GM23338 (cell line): ENCODE data around the gene NGLY1. TPM values are rescaled to one million over a fixed set of nuclear protein-coding genes. Genes with fewer than 3 reads are reported as not detected.

Source experiments
- ATAC-seq: fragments of 200-7000 bp; cut with Tn5 transposase; 3 replicates; pipeline ENCODE4 v1.9.1; 2020
- DNase-seq: peaks from one replicate; pipeline ENCODE4 v3.0.0-alpha.2; 2015; ENCODE audit warnings: low spot score
- H2AFZ ChIP-seq: fragments of 200-600 bp; sonication (generic); 2 replicates; pipeline ENCODE4 v1.8.0; 2016; ENCODE audit warnings: antibody characterized with exemption, mild to moderate bottlenecking, moderate library complexity
- H3F3A ChIP-seq: fragments of 200-600 bp; sonication (generic); replicated peaks from 2 replicates; pipeline ENCODE4 v1.8.0; 2017; ENCODE audit warnings: antibody characterized with exemption, mixed run types, low read depth
- H3K27ac ChIP-seq: fragments of 200-600 bp; sonication (generic); 2 replicates; pipeline ENCODE4 v1.6.1; 2016; ENCODE audit warnings: low read depth
- H3K27me3 ChIP-seq: fragments of 200-600 bp; sonication (generic); 2 replicates; pipeline ENCODE4 v1.8.0; 2016; ENCODE audit warnings: mild to moderate bottlenecking, mixed run types, moderate library complexity; ENCODE audit not compliant: insufficient read depth
- H3K36me3 ChIP-seq: fragments of 200-600 bp; sonication (generic); 2 replicates; pipeline ENCODE4 v1.8.0; 2016; ENCODE audit warnings: mild to moderate bottlenecking; ENCODE audit not compliant: insufficient read depth
- H3K4me1 ChIP-seq: fragments of 200-600 bp; sonication (generic); 2 replicates; pipeline ENCODE4 v1.8.0; 2016; ENCODE audit warnings: mild to moderate bottlenecking, moderate library complexity; ENCODE audit not compliant: insufficient read depth
- H3K4me2 ChIP-seq: fragments of 200-600 bp; sonication (generic); 2 replicates; pipeline ENCODE4 v1.7.1; 2017; ENCODE audit warnings: mixed run types
- H3K4me3 ChIP-seq: fragments of 200-600 bp; sonication (generic); 2 replicates; pipeline ENCODE4 v1.6.1; 2016; ENCODE audit warnings: mixed run types
- H3K79me2 ChIP-seq: fragments of 200-600 bp; sonication (generic); replicated peaks from 2 replicates; pipeline ENCODE4 v1.8.0; 2017; ENCODE audit warnings: mild to moderate bottlenecking; ENCODE audit not compliant: insufficient read depth
- H3K9me2 ChIP-seq: fragments of 200-600 bp; sonication (generic); 2 replicates; pipeline ENCODE4 v1.8.0; 2017; ENCODE audit not compliant: insufficient read depth
- H4K20me1 ChIP-seq: fragments of 200-600 bp; sonication (generic); replicated peaks from 2 replicates; pipeline ENCODE4 v1.8.0; 2017; ENCODE audit warnings: mild to moderate bottlenecking; ENCODE audit not compliant: insufficient read depth
- H3K27ac Mint-ChIP-seq: 2 replicates; pipeline ENCODE4 v1.8.0; 2020; ENCODE audit warnings: inconsistent platforms, mild to moderate bottlenecking, moderate library complexity, mixed read lengths
- H3K27me3 Mint-ChIP-seq: 3 replicates; pipeline ENCODE4 v1.8.0; 2022; ENCODE audit warnings: low read depth, mild to moderate bottlenecking, moderate library complexity, mixed read lengths, inconsistent platforms; ENCODE audit not compliant: insufficient read depth, poor library complexity
- H3K36me3 Mint-ChIP-seq: 3 replicates; pipeline ENCODE4 v1.8.0; 2021; ENCODE audit warnings: low read depth, mild to moderate bottlenecking, inconsistent platforms, moderate library complexity, mixed read lengths
- H3K4me1 Mint-ChIP-seq: 3 replicates; pipeline ENCODE4 v1.8.0; 2020; ENCODE audit warnings: mild to moderate bottlenecking, inconsistent platforms, mixed read lengths
- H3K4me3 Mint-ChIP-seq: 3 replicates; pipeline ENCODE4 v1.8.0; 2021; ENCODE audit warnings: moderate library complexity, mild to moderate bottlenecking, inconsistent platforms, mixed read lengths
- H3K9me3 Mint-ChIP-seq: 3 replicates; pipeline ENCODE4 v1.8.0; 2020; ENCODE audit warnings: moderate library complexity, mild to moderate bottlenecking, inconsistent platforms, mixed read lengths
- CREB1 ChIP-seq: fragments of 250-450 bp; sonication (Bioruptor Pico); IDR thresholded peaks from 2 replicates; pipeline ENCODE4 v1.5.0; 2020; ENCODE audit warnings: low read depth, mild to moderate bottlenecking, moderate library complexity
- EZH2 ChIP-seq: fragments of 200-600 bp; sonication (generic); IDR thresholded peaks from one replicate; pipeline ENCODE4 v1.8.0; 2017; ENCODE audit warnings: antibody characterized with exemption, mild to moderate bottlenecking, low read depth; ENCODE audit not compliant: unreplicated experiment
- EZH2phosphoT487 ChIP-seq: fragments of 200-600 bp; sonication (generic); IDR thresholded peaks from one replicate; pipeline ENCODE4 v1.8.1; 2018; ENCODE audit warnings: antibody characterized with exemption; ENCODE audit not compliant: unreplicated experiment
- JUNB ChIP-seq: IDR thresholded peaks from one replicate; pipeline ENCODE4 v1.6.1; 2016; ENCODE audit warnings: antibody characterized with exemption; ENCODE audit not compliant: unreplicated experiment
- NANOG ChIP-seq: IDR thresholded peaks from 2 replicates; pipeline ENCODE4 v1.6.1; 2016; ENCODE audit warnings: antibody characterized with exemption, borderline replicate concordance
- POLR2AphosphoS5 ChIP-seq: IDR thresholded peaks from 2 replicates; pipeline ENCODE4 v1.6.1; 2016; ENCODE audit warnings: antibody characterized with exemption, low read depth
- STAT1 ChIP-seq: IDR thresholded peaks from one replicate; pipeline ENCODE4 v1.6.1; 2016; ENCODE audit warnings: antibody characterized with exemption; ENCODE audit not compliant: unreplicated experiment
- ZNF114 ChIP-seq: fragments of 250-450 bp; sonication (Bioruptor Pico); IDR thresholded peaks from 2 replicates; pipeline ENCODE4 v1.5.0; 2020; ENCODE audit warnings: mild to moderate bottlenecking, moderate library complexity
- ZNF331 ChIP-seq: fragments of 250-450 bp; sonication (Bioruptor Pico); IDR thresholded peaks from 2 replicates; pipeline ENCODE4 v1.5.0; 2020; ENCODE audit warnings: low read depth, mild to moderate bottlenecking, moderate library complexity
- polyA plus RNA-seq: library from polyadenylated mRNA; unstranded; fragments of >200 nt; fragmentation: Nextera tagmentation; extraction: Ambion mirVana; gene quantifications from 2 replicates; pipeline ENCODE4 v1.2.1, GENCODE V29; 2016
- total RNA-seq: library from RNA; depleted of rRNA; stranded (reverse); fragments of >200 nt; shearing (Covaris generic); gene quantifications from 2 replicates; pipeline ENCODE4 v1.2.3, GENCODE V29; 2014
- TF ChIP-seq, protein P1 (sequence below), 2 experiments: fragments of 200-600 bp in 1 of 2; sonication (generic) in 1 of 2; conservative IDR thresholded peaks; 2 replicates each; pipeline versions ENCODE4 v1.5.1 to v1.6.1; 2016 to 2017; ENCODE audit warnings: antibody characterized with exemption in 2 of 2, low read depth in 2 of 2, mild to moderate bottlenecking in 2 of 2, moderate library complexity in 1 of 2
- TF ChIP-seq, protein P2 (sequence below): fragments of 250-450 bp; sonication (Bioruptor Pico); IDR thresholded peaks from 2 replicates; pipeline ENCODE4 v1.5.0; 2020; ENCODE audit warnings: mild to moderate bottlenecking, moderate library complexity

Gene NGLY1
- total and polyA plus RNA-seq, 2 experiments from 2014 or later: 20.4 to 43.5 TPM

DNA sequence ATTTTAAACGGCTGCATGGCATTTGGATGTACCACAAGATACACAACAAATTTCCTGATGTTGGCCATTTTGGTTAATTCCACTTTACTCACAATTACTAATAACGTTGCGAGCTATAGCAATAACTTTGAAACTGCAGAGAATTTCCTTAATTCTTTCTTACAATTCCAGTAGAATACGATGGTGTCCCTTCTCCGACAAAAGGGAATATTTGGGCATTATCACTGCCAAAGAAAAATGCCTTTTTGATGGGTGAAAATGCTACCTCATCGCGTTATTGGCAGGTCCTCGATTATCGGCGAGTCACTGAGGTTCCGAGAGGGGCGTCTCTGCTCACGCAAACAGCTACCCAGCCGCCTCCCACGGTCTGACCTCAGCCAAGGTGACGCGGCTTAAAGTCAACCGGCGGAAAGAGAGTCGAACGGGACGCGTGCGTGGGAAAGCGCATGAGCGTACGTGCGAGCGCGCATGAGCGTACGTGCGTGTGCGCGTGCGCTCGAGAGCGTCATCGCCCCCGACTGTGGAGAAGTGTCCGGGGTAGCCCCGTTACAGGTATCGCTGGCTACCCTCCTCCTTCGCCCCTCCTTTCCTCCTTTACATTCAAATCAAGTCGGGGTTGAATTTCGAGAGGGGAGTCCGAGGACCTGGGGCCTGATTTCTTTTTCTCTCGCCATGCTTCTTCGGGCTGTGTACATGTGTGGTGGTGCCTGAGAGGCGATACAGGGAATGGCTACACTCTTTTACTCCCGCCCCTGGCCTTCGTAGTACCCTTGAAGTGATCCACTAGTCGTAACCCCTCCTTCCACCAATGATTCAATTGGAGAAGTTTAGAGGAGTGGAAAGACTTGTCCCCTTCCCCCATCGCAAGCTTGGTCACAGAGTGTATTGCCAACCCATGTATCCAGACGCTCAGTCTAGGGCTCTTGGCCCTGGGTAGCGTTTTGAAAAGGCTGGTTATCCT is 6.6 kb upstream of the NGLY1 start, which contains the start of gene OXSM:
TSS of gene OXSM (plus strand) at position 495 of the 961 bp plus-strand sequence. CDS start 931 bp downstream, outside the sequence.
- Histone ChIP-seq H3K27ac (peak within 1 kb of the TSS; percentile 70), H3K4me2 (peak within 1 kb of the TSS; percentile 84), H3K4me1 (peaks cover 10% of the 10 kb centered on the region), H2AFZ (peak within 1 kb of the TSS; percentile 75; the same call in 1 of the 2 replicates), H3F3A (no peaks in the 10 kb centered on the region), H3K27me3 (no peaks in the 10 kb centered on the region), H3K36me3 (no peaks in the 10 kb centered on the region), H4K20me1 (no peaks in the 10 kb centered on the region), H3K9me2 (no peaks in the 10 kb centered on the region), H3K79me2 (no peaks in the 10 kb centered on the region), H3K4me3 (peak within 1 kb of the TSS; percentile 66)
- TF ChIP-seq CREB1 (CRISPR knock-in tag) (peak; percentile 86), EZH2 (no peak), ZNF331 (no peak), JUNB (no peak), STAT1 (no peak), POLR2AphosphoS5 (peak; percentile 25; the same call in 1 of the 2 replicates), ZNF114 (CRISPR knock-in tag) (no peak), NANOG (no peak)
- TF ChIP-seq, protein P1, sequence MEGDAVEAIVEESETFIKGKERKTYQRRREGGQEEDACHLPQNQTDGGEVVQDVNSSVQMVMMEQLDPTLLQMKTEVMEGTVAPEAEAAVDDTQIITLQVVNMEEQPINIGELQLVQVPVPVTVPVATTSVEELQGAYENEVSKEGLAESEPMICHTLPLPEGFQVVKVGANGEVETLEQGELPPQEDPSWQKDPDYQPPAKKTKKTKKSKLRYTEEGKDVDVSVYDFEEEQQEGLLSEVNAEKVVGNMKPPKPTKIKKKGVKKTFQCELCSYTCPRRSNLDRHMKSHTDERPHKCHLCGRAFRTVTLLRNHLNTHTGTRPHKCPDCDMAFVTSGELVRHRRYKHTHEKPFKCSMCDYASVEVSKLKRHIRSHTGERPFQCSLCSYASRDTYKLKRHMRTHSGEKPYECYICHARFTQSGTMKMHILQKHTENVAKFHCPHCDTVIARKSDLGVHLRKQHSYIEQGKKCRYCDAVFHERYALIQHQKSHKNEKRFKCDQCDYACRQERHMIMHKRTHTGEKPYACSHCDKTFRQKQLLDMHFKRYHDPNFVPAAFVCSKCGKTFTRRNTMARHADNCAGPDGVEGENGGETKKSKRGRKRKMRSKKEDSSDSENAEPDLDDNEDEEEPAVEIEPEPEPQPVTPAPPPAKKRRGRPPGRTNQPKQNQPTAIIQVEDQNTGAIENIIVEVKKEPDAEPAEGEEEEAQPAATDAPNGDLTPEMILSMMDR (conservative IDR thresholded peaks at IDR 0.05; ENCODE audit: low read depth in 2 of 2): no peak
- Mint-ChIP-seq H3K4me1 (peaks cover 32% of the 10 kb centered on the region), H3K4me3 (peak within 1 kb of the TSS; percentile 81), H3K27ac (peak within 1 kb of the TSS; percentile 98), H3K27me3 (peaks cover 7% of the 10 kb centered on the region), H3K36me3 (no peaks in the 10 kb centered on the region), H3K9me3 (no peaks in the 10 kb centered on the region; the same call in 2 of the 3 replicates)
- ATAC-seq (peak; percentile 92), DNase-seq (peak; percentile 83)

DNA sequence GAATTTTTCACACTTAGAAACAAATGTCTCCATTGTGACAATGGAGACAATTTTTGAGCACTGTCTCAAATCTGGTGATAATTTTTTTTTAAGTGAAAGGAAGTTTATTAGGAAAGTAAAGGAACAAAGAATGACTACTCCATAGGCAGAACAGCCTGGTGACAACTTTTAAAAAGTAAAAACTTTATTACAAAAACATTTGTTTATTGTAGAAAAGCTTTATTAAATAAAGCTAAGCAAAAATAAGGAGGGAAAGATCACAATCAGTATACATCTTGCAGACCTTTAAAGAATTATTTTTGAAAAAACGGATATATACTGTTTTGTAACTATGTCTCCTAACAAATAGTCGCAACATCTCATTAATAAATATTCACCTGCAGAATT is 6.0 kb upstream of the NGLY1 start:
- H3K4me1 Mint-ChIP-seq: peaks cover 36% of the 10 kb centered on the region
- Histone ChIP-seq H3K4me2 (peak overlapping the region; percentile 84), H3K27me3 (peaks cover 6% of the 10 kb centered on the region; the same call in 1 of the 2 replicates), H3K9me2 (no peaks in the 10 kb centered on the region), H3K79me2 (no peaks in the 10 kb centered on the region), H3K36me3 (no peaks in the 10 kb centered on the region), H3K4me3 (peak overlapping the region; percentile 66), H2AFZ (peak overlapping the region; percentile 75; the same call in 1 of the 2 replicates), H3K4me1 (peaks cover 17% of the 10 kb centered on the region), H4K20me1 (no peaks in the 10 kb centered on the region), H3K27ac (peak overlapping the region; percentile 70; the same call in 1 of the 2 replicates), H3F3A (no peaks in the 10 kb centered on the region)
- peaks cover 8% of the 10 kb centered on the region for H3K27me3 Mint-ChIP-seq
- DNase-seq (no peak), ATAC-seq (no peak)
- H3K27ac Mint-ChIP-seq: peak overlapping the region; percentile 98; the same call in 1 of the 2 replicates
- H3K9me3 Mint-ChIP-seq: no peaks in the 10 kb centered on the region; the same call in 2 of the 3 replicates
- peak overlapping the region; percentile 81 for H3K4me3 Mint-ChIP-seq
- no peaks in the 10 kb centered on the region for H3K36me3 Mint-ChIP-seq
- no peak for TF ChIP-seq CREB1 (CRISPR knock-in tag)
- TF ChIP-seq, protein P2, sequence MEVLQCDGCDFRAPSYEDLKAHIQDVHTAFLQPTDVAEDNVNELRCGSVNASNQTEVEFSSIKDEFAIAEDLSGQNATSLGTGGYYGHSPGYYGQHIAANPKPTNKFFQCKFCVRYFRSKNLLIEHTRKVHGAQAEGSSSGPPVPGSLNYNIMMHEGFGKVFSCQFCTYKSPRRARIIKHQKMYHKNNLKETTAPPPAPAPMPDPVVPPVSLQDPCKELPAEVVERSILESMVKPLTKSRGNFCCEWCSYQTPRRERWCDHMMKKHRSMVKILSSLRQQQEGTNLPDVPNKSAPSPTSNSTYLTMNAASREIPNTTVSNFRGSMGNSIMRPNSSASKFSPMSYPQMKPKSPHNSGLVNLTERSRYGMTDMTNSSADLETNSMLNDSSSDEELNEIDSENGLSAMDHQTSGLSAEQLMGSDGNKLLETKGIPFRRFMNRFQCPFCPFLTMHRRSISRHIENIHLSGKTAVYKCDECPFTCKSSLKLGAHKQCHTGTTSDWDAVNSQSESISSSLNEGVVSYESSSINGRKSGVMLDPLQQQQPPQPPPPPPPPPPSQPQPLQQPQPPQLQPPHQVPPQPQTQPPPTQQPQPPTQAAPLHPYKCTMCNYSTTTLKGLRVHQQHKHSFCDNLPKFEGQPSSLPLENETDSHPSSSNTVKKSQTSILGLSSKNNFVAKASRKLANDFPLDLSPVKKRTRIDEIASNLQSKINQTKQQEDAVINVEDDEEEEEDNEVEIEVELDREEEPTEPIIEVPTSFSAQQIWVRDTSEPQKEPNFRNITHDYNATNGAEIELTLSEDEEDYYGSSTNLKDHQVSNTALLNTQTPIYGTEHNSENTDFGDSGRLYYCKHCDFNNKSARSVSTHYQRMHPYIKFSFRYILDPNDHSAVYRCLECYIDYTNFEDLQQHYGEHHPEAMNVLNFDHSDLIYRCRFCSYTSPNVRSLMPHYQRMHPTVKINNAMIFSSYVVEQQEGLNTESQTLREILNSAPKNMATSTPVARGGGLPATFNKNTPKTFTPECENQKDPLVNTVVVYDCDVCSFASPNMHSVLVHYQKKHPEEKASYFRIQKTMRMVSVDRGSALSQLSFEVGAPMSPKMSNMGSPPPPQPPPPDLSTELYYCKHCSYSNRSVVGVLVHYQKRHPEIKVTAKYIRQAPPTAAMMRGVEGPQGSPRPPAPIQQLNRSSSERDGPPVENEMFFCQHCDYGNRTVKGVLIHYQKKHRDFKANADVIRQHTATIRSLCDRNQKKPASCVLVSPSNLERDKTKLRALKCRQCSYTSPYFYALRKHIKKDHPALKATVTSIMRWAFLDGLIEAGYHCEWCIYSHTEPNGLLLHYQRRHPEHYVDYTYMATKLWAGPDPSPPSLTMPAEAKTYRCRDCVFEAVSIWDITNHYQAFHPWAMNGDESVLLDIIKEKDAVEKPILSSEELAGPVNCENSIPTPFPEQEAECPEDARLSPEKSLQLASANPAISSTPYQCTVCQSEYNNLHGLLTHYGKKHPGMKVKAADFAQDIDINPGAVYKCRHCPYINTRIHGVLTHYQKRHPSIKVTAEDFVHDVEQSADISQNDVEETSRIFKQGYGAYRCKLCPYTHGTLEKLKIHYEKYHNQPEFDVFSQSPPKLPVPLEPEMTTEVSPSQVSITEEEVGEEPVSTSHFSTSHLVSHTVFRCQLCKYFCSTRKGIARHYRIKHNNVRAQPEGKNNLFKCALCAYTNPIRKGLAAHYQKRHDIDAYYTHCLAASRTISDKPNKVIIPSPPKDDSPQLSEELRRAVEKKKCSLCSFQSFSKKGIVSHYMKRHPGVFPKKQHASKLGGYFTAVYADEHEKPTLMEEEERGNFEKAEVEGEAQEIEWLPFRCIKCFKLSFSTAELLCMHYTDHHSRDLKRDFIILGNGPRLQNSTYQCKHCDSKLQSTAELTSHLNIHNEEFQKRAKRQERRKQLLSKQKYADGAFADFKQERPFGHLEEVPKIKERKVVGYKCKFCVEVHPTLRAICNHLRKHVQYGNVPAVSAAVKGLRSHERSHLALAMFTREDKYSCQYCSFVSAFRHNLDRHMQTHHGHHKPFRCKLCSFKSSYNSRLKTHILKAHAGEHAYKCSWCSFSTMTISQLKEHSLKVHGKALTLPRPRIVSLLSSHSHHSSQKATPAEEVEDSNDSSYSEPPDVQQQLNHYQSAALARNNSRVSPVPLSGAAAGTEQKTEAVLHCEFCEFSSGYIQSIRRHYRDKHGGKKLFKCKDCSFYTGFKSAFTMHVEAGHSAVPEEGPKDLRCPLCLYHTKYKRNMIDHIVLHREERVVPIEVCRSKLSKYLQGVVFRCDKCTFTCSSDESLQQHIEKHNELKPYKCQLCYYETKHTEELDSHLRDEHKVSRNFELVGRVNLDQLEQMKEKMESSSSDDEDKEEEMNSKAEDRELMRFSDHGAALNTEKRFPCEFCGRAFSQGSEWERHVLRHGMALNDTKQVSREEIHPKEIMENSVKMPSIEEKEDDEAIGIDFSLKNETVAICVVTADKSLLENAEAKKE: no peak
- TF ChIP-seq STAT1: no peak
- TF ChIP-seq ZNF114 (CRISPR knock-in tag): no peak
- no peak for TF ChIP-seq ZNF331
- no peak for TF ChIP-seq NANOG
- TF ChIP-seq EZH2: no peak
- no peak for TF ChIP-seq JUNB
- TF ChIP-seq EZH2phosphoT487: no peak
